HepG2 (cell line): Measurements from ENCODE around the gene APOC1. TPM values are rescaled to one million over a fixed set of nuclear protein-coding genes. Genes with fewer than 3 reads are reported as not detected.

Experiments
- CBX5 ChIP-seq: sonication (generic); formaldehyde crosslinking; IDR thresholded peaks from 2 replicates; pipeline ENCODE4 v1.4.0; 2020; ENCODE audit warnings: missing genetic modification reagents, borderline replicate concordance
- FOXC1 ChIP-seq: sonication (generic); formaldehyde crosslinking; IDR thresholded peaks from 2 replicates; pipeline ENCODE4 v1.8.0; 2022; ENCODE audit warnings: mild to moderate bottlenecking, missing genetic modification reagents, borderline replicate concordance
- GZF1 ChIP-seq: sonication (generic); formaldehyde crosslinking; IDR thresholded peaks from 2 replicates; pipeline ENCODE4 v1.5.1; 2020; ENCODE audit warnings: mild to moderate bottlenecking, missing genetic modification reagents
- HIVEP1 ChIP-seq: sonication (generic); formaldehyde crosslinking; IDR thresholded peaks from 2 replicates; pipeline ENCODE4 v1.4.0; 2020; ENCODE audit warnings: mild to moderate bottlenecking, missing genetic modification reagents
- IRF2 ChIP-seq: IDR thresholded peaks from 2 replicates; pipeline ENCODE4 v1.6.1; 2018; ENCODE audit warnings: missing genetic modification reagents, missing compliant biosample characterization
- MED13 ChIP-seq: sonication (generic); formaldehyde crosslinking; IDR thresholded peaks from 2 replicates; pipeline ENCODE4 v1.5.0; 2020; ENCODE audit warnings: missing genetic modification reagents
- MTA1 ChIP-seq: sonication (generic); formaldehyde crosslinking; IDR thresholded peaks from 2 replicates; pipeline ENCODE4 v1.4.0; 2020; ENCODE audit warnings: missing genetic modification reagents, mild to moderate bottlenecking, borderline replicate concordance
- POLR2AphosphoS2 ChIP-seq: IDR thresholded peaks from 2 replicates; pipeline ENCODE4 v1.6.1; 2011; ENCODE audit warnings: low read depth, low read length, improper control_type of control experiment
- POLR2AphosphoS5 ChIP-seq: IDR thresholded peaks from 2 replicates; pipeline ENCODE4 v1.6.1; 2012; ENCODE audit warnings: low read depth, low read length
- RBFOX2 ChIP-seq: fragments of 200-400 bp; formaldehyde crosslinking; IDR thresholded peaks from 2 replicates; pipeline ENCODE4 v1.6.1; 2017; ENCODE audit warnings: low read depth, mild to moderate bottlenecking, low read length
- RNF2 ChIP-seq: fragments of 450-650 bp; conservative IDR thresholded peaks from 2 replicates; pipeline ENCODE4 v1.6.1; 2016; ENCODE audit warnings: low read depth
- ZFP1 ChIP-seq: IDR thresholded peaks from 2 replicates; pipeline ENCODE4 v1.6.1; 2016
- ZNF207 ChIP-seq: fragments of 450-650 bp; IDR thresholded peaks from 2 replicates; pipeline ENCODE4 v1.6.1; 2016; ENCODE audit warnings: antibody characterized with exemption, borderline replicate concordance
- ZNF274 ChIP-seq: sonication (generic); formaldehyde crosslinking; IDR thresholded peaks from 2 replicates; pipeline ENCODE4 v1.5.1; 2020; ENCODE audit warnings: mild to moderate bottlenecking, missing genetic modification reagents
- ZNF572 ChIP-seq: sonication (generic); formaldehyde crosslinking; IDR thresholded peaks from 2 replicates; pipeline ENCODE4 v1.5.1; 2020; ENCODE audit warnings: mild to moderate bottlenecking, missing genetic modification reagents
- ZNF598 ChIP-seq: sonication (generic); formaldehyde crosslinking; IDR thresholded peaks from 2 replicates; pipeline ENCODE4 v1.5.1; 2020; ENCODE audit warnings: mild to moderate bottlenecking, missing genetic modification reagents, borderline replicate concordance
- polyA plus RNA-seq, 8 experiments: library from polyadenylated mRNA; depleted of rRNA in 3 of 8; stranded (reverse) in 7 of 8; unstranded in 1 of 8; fragments of >200 nt; fragmentation: Illumina TruSeq in 4 of 8; extraction: Trizol in 4 of 8; gene quantifications; 2 replicates each; pipeline versions ENCODE4 v1.2.1 to v1.2.3, GENCODE V29; 2011 to 2016; ENCODE audit warnings: low read depth in 4 of 8, missing spikeins in 1 of 8, mixed read lengths in 1 of 8; ENCODE audit not compliant: insufficient read depth in 1 of 8
- total RNA-seq, 5 experiments: library from RNA; depleted of rRNA; stranded (reverse); fragments of >200 nt; fragmentation: Illumina TruSeq; extraction: Trizol; gene quantifications; 2 replicates each; pipeline ENCODE4 v1.2.3, GENCODE V29; 2016; ENCODE audit warnings: low read depth in 1 of 5
- TF ChIP-seq, protein P1 (sequence below): sonication (generic); formaldehyde crosslinking; IDR thresholded peaks from 2 replicates; pipeline ENCODE4 v1.4.0; 2020; ENCODE audit warnings: low read depth, mild to moderate bottlenecking, missing genetic modification reagents
- TF ChIP-seq, protein P2 (sequence below): sonication (generic); formaldehyde crosslinking; IDR thresholded peaks from 2 replicates; pipeline ENCODE4 v1.4.0; 2020; ENCODE audit warnings: mild to moderate bottlenecking, missing genetic modification reagents
- TF ChIP-seq, protein P3 (sequence below): sonication (generic); formaldehyde crosslinking; IDR thresholded peaks from 2 replicates; pipeline ENCODE4 v1.8.1; 2023; ENCODE audit warnings: mild to moderate bottlenecking, inconsistent platforms, moderate library complexity, missing genetic modification reagents, borderline replicate concordance

APOC1 gene
- total and polyA plus RNA-seq, 2 of the 13 experiments (the other 11 are each of a cell fraction or from before 2014, with no cell fraction given) = 600 to 1,235 TPM

DNA sequence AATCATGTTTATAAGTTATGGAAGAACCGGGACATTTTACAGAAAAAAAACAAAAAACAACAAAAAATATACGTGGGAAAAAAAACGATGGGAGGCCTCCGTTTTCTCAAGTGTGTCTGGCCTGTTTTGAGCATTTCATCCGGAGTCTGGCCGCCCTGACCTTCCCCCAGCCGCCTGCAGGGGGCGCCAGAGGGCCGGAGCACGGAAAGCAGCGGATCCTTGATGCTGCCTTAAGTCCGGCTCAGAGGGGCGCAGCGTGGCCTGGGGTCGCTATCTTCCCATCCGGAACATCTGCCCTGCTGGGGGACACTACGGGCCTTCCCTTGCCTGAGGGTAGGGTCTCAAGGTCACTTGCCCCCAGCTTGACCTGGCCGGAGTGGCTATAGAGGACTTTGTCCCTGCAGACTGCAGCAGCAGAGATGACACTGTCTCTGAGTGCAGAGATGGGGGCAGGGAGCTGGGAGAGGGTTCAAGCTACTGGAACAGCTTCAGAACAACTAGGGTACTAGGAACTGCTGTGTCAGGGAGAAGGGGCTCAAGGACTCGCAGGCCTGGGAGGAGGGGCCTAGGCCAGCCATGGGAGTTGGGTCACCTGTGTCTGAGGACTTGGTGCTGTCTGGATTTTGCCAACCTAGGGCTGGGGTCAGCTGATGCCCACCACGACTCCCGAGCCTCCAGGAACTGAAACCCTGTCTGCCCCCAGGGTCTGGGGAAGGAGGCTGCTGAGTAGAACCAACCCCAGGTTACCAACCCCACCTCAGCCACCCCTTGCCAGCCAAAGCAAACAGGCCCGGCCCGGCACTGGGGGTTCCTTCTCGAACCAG, 10.6 kb upstream of the APOC1 start (continued):
- TF ChIP-seq ZNF274 (CRISPR knock-in tag) (peak; percentile 36), FOXC1 (CRISPR knock-in tag) (peak; percentile 63; the same call in 1 of the 2 replicates), IRF2 (CRISPR knock-in tag) (peak; percentile 55), ZFP1 (CRISPR knock-in tag) (peak; percentile 72; the same call in 1 of the 2 replicates), POLR2AphosphoS5 (peak; percentile 45; the same call in 1 of the 2 replicates), RNF2 (no peak), GZF1 (CRISPR knock-in tag) (no peak), MTA1 (CRISPR knock-in tag) (peak; percentile 99), RBFOX2 (peak; percentile 64), ZNF572 (CRISPR knock-in tag) (no peak), HIVEP1 (no peak; the same call in 1 of the 2 replicates), CBX5 (CRISPR knock-in tag) (peak; percentile 69), ZNF598 (CRISPR knock-in tag) (peak; percentile 79; the same call in 1 of the 2 replicates), POLR2AphosphoS2 (no peak), MED13 (peak; percentile 55; the same call in 1 of the 2 replicates), ZNF207 (no peak)
- TF ChIP-seq, protein P1, sequence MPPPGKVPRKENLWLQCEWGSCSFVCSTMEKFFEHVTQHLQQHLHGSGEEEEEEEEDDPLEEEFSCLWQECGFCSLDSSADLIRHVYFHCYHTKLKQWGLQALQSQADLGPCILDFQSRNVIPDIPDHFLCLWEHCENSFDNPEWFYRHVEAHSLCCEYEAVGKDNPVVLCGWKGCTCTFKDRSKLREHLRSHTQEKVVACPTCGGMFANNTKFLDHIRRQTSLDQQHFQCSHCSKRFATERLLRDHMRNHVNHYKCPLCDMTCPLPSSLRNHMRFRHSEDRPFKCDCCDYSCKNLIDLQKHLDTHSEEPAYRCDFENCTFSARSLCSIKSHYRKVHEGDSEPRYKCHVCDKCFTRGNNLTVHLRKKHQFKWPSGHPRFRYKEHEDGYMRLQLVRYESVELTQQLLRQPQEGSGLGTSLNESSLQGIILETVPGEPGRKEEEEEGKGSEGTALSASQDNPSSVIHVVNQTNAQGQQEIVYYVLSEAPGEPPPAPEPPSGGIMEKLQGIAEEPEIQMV (CRISPR knock-in tag) = peak; percentile 76; the same call in 1 of the 2 replicates
- TF ChIP-seq, protein P2, sequence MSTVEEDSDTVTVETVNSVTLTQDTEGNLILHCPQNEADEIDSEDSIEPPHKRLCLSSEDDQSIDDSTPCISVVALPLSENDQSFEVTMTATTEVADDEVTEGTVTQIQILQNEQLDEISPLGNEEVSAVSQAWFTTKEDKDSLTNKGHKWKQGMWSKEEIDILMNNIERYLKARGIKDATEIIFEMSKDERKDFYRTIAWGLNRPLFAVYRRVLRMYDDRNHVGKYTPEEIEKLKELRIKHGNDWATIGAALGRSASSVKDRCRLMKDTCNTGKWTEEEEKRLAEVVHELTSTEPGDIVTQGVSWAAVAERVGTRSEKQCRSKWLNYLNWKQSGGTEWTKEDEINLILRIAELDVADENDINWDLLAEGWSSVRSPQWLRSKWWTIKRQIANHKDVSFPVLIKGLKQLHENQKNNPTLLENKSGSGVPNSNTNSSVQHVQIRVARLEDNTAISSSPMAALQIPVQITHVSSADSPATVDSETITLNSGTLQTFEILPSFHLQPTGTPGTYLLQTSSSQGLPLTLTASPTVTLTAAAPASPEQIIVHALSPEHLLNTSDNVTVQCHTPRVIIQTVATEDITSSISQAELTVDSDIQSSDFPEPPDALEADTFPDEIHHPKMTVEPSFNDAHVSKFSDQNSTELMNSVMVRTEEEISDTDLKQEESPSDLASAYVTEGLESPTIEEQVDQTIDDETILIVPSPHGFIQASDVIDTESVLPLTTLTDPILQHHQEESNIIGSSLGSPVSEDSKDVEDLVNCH (CRISPR knock-in tag) = no peak
- TF ChIP-seq, protein P3, sequence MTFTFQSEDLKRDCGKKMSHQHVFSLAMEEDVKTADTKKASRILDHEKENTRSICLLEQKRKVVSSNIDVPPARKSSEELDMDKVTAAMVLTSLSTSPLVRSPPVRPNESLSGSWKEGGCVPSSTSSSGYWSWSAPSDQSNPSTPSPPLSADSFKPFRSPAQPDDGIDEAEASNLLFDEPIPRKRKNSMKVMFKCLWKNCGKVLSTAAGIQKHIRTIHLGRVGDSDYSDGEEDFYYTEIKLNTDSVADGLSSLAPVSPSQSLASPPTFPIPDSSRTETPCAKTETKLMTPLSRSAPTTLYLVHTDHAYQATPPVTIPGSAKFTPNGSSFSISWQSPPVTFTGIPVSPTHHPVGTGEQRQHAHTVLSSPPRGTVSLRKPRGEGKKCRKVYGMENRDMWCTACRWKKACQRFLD = 0 out of 2 replicates have a peak, but pooled peaks have one; percentile 64
